Stimulated activated CD4-positive, alpha-beta T cell treated with anti-CD3 and anti-CD28 coated beads, Interleukin-2, amount 100 ng/mL, for 48 hours (primary cell): Measurements from ENCODE around the gene ZNF653.
A peak's percentile ranks its signal among the peaks of the same experiment; 100 is the strongest.

Source experiments
- DNase-seq, 2 donors: peaks; one replicate each; pipeline ENCODE4 v3.0.0-alpha.2; 2020

ZNF653 gene

DNA sequence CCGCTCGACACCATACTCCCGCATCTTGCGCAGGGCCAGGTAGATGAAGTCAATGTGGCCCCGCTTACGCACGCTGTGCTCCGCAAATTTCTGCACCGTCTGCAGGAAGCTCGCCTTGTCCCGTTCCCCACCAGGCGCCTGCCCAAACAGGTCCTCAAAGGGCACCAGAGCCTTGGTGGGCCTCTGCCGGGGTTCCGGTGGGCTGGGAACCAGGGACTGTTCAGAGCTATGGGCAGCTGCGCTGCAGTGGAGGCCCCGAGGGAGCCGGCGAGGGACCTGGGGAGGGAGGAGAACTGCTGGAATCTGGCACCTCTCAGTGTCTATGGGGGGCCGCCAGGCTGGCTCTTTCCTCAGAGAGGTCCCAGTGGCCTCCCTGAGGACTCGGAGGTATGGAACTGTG lies 8.3 kb upstream of the ZNF653 start:
- DNase-seq: no peak

DNA sequence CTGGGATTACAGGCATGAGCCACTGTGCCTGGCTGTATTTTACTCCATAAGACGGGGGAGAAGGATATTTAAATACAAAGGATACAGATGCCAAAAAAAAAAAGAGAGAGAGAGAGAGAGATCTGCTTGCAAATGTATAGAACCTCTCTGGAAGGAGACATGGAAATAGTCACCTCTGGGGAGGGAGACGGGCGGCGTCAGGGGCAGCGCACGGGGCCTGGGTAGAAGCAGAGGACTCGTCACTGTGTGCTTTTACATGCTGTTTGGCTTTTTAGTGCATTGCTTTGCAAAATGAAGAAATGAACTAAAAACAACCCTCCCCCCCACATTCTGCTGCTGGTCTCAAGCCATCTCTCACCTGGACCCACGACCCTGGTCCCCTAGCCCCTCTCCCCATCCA lies 4.8 kb upstream of the ZNF653 start:
- no peak for DNase-seq

DNA sequence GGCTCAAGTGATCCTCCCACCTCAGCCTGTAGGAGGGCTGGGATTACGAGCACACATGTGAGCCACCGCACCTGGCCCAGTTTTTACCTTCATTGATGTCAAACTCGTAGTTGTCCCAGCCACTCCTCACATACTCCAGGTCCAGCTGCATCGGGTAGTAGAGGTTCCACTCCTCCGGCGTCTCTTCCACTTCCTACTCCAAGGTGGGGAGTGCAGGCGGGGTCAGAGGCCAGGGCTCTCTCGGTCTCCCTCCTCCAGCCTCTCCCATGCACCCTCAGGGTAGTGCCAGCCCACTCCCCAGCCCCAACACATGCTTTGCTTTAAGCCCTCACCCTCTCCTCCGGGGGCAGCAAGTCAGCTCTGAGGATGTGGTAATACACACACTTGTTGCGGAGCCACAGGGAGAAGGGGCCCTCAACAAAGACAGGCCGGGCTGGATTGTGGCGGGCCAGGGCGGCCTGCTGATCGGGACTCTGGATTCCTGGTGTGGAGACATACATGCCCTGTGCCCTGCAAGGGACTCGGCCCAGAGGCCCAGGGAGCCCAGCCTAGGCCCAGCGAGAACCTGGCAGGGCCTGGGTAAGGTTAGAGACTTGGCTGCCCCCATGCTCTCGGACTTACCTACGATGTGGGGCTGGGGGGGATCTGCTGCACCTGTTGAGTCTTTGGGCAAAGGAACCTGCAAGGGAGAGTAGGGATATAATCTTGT lies 1.9 kb upstream of the ZNF653 start:
- no peak for DNase-seq

DNA sequence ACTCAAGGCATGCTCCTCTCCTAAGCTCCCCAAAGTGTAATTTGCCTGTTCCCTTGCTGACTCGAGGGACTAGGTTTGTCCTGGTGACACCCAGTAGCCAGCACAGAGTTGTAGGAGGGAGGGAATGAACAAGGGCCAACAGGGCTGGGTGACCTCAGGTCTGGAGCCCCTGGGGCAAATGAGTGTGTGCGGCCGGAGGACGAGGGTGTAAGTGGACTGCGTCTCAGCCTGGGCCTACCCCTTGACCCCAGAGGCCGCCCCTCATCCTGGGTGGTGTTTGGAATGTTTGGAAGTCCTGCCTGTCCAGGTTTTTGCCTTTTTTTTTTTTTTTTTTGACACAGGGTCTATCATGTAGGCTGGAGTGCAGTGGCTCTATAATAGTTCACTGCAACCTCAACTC lies 1.3 kb upstream of the ZNF653 start:
- no peak for DNase-seq

DNA sequence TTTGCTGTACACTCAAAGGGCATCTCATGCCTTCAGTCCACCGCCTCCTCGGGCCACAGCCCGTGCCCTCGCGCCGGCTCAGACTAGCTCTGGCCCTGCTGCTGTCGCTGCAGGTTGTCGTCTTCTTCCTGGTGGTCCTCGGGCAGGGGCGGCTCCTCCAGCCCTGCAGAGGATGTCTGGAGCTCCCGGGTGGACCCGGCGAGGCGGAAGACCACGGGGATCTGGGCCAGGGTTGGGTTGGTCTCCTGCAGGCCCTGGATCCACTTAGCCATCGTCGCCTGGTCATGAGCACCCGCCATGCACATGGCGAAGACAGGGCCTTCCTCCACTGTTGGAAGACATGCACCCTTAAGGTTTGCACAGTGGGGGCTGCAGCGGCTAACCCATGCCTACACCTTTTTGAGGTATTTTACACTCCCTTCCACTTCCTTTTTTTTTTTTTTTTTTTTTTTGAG lies 489 bp upstream of the ZNF653 start:
- DNase-seq: peak in 1 of 2 donors; percentile 12

DNA sequence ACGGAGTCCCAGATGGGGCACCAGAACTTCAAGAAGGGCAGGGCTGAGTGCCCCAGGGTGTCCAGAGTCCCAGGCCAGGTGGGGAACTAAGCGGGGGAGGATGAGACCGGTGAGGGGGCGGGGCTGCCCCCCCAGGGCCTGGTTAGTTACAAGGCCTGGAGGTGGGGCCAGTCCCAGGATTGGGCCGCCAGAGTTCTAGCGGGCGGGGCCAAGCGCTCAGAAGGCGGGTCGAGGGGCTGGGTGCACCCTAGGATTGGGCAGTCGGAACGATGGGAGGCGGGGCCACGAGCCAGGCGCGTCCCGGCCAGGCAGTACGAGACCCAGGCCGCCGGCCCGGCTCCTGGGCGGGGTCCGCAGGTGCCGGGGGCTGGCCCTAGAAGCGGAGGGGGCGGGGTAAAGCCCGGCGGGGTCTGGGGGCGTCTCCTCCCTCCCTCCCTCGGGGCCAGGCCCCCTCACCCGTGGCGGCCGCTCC lies 571 bp downstream of the ZNF653 start:
- DNase-seq: peak; percentile 95 to 97

DNA sequence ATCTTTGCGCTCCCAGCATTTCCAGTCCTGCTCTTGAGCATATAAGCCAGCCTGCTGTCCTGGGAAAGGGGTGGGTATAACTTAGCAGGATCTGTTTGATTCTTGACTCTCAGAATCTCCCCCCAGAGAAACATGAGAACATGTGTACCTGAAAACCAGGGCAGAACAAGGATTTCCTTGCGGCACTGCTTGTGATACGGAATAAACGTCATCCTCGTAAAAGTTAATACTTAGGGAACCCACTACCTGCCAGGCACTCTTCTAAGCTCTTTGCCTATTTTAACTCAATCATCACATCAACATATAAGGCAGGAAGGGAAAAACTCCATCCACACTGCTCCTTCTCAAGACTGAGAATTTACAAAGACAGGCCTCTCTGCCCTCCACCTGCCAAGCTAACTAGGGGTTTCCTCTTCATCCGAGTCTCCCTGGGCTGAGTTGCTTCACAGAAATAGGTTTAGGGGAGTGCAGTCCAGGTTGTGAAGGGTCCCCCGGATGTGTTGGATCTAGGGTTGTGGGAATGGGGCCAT lies 1.1 kb downstream of the ZNF653 start:
- no peak for DNase-seq

DNA sequence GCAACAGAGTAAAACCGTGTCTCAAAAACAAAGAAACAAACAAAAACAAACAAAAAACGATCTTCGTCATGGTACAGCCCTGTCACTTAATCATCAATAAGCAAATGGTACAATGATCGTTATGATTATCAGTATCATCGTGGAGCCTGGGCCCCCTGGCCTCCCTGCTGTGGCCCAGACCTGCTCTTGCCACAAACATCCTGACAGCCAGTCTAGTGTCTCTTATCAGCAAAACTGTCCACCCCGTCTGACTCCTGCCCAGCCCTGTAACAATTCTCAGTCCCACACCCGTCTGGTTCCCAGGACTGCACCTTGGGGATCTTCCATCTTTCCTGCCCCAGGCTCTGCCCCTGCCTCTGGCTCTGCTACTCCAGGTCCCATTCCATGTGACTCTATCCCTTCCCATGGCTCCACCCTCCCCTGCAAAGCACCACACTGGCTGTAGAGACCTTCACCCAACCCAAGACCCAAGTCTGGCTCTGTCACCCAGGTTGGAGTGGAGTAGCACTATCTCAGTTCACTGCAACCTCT lies 5.7 kb downstream of the ZNF653 start:
- DNase-seq: no peak

DNA sequence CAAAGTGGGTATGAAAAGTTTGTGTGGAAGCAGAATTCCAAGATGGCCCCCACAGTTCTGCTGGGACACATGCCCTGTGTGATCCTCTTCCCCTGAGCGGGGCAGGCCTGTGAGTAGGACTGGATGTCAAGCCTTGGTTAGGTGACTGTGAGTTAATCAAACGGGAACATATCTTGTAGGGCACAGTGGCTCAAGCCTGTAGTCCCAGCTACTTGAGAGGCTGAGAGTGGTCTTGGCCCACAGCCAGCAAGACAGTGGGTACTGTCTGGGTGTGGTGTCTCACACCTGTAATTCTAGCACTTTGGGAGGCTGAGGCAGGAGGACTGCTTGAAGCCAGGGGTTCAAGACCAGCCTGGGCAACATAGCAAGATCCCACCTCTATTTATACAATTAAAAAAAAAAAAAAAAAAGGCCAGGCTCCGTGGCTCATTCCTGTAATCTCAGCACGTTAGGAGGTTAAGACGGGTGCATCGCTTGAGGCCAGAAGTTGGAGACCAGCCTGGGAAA lies 6.4 kb downstream of the ZNF653 start:
- no peak for DNase-seq

DNA sequence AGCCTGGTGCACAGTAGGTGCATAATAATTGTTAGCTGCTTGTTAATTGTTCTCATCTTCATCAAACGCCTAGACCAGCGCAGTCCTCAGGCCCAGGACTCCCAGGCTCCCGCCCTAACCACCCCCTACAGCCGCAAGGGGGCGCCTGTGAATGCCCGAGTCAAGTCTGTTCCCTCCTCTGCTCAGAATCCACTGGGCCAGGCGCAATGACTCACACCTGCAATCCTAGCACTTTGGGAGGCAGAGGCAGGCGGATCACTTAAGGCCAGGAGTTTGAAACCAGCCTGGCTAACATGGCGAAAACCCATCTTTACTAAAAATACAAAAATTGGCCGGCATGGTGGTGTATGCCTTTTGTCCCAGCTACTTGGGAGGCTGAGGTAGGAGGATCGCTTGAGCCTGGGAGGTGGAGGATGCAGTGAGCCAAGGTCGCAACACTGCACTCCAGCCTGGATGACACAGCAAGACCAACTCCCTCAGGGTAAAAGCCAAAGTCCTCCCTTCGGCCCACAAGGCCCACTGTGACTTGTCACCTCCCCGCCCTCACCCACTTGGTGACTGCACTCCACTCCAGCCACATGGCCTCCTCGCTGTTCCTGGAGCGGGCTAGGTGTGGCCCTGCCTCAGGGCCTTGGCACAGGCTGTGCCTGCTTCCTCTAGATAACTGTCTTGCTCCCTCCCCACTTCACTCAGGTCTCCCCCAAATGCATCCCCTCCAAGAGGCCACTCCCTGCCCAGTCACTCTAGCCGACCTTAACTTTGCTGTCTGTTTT lies 9.1 kb downstream of the ZNF653 start:
- peak; percentile 64 for DNase-seq

DNA sequence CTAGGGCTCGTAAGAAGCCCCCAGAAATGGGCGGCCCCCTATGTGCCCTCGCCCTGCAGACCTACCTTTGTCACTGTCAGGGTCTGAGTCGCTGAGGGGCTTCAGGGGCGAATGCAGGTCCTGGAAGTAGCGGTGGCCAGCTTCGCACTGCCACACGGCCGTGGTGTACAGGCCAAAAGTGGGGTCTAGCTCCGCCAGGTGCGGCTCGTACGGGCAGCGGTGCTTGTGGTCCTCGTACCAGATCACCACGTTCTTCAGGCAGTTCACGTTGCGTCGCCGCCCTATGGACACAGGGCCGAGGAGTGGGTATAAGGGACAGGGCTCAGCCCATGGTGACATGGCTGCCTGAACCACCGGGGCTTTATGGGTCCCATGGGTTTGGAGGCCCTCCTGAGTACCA lies 9.8 kb downstream of the ZNF653 start:
- DNase-seq: no peak

DNA sequence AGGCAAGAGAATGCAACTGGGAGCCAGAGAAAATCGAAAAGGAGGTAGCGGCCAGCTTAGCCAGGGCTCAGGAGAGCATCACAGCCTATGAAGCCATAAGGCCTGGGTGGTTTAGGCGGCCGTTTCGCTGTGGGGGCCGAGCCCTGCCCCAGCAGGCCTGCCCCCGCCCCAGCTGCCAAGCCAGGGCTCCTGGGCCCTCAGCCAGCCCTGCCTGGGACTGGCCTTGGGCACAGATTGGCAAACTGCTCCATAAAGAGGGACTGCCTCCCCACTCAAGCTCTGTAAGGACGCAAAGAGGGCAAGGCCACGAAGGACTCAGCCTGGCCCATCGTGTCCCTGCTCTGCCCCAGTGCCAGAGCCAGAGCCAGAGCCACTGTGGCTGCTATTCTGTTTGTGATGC lies 10.2 kb downstream of the ZNF653 start:
- no peak for DNase-seq

DNA sequence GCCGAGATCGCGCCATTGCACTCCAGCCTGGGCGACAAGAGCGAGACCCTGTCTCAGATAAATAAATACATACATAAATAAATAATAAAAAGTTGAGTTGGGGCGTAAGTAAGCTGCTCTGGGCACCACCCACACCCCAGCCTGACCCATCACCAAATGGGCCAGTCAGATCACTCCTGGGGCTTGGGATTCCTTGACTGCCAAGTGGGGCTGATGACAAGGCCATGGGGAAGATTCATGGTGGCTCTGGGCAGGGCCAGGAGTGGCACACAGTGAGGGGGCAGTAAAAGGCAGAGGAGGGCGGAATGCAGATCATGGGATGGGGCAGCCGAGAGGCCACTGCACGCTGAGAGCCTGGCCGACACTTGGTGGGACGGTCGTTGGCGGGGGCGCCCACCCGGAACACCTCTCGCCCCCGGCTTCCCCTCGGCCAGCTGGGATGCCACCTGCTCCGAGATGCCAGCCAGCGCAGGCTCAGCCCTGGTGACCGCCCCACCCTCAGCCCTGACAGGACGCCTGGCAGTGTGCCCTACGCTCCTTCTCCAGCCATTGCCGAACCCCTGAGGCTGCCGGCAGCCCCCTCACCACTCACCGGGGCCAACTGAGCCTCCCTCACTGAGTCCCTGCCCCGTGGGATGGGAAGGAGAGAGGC lies 10.9 kb downstream of the ZNF653 start:
- no peak for DNase-seq

DNA sequence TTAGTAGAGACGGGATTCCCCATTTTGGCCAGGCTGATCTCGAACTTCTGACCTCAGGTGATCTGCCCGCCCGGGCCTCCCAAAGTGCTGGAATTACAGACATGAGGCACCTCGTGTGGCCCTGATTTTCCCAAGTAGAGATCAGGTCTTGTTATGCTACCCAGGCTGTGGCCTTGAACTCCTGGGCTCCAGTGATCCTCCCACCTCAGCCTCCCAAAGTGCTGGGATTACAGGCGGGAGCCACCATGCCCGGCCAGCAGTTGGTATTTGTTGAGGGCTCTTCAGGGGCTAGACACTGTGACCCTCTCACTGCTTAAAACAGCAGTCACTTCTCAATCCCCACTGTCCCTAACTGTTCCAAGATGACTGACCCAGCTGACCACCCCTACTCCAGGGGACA lies 16.3 kb downstream of the ZNF653 start:
- no peak for DNase-seq

DNA sequence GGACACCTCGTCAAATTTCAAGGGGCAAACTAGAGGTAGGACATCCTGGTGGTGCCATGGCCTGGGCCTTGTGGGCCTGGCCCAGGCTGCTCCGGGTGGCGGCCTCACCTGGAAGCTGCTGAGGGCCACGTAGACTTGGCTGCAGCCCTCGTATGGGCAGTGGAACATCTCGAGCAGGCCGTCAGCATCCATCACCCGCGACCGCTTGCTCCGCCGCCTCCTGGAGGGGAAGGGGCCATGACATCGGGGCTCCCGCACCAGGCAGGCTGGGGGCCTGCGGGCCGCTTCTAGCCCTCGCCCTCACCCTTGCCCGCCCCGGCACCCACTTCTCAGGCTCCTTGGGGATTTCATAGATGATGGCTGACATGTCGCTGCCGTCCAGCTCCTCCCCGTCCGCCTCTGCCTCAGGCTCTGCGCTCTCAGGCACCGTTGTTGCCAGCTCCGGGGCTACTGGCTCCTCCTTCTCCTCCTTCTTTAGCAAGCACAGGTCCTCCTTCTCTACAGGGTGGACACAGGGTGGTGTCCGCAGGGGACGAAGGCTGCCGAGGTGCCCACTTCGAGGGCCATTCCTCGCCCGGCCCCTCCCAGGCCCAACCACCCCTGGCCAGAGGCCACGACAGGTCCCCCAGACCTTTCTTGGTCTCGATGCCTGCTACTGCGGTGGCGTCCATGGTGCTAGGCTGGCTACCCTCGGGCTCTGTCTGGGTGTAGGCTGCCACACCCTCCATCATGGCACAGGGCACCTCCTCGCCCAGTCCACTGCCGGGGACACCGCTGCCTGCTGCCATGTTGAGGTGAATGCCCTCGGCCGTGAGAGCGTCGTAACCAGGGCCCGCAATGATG lies 18.8 kb downstream of the ZNF653 start:
- DNase-seq: no peak

DNA sequence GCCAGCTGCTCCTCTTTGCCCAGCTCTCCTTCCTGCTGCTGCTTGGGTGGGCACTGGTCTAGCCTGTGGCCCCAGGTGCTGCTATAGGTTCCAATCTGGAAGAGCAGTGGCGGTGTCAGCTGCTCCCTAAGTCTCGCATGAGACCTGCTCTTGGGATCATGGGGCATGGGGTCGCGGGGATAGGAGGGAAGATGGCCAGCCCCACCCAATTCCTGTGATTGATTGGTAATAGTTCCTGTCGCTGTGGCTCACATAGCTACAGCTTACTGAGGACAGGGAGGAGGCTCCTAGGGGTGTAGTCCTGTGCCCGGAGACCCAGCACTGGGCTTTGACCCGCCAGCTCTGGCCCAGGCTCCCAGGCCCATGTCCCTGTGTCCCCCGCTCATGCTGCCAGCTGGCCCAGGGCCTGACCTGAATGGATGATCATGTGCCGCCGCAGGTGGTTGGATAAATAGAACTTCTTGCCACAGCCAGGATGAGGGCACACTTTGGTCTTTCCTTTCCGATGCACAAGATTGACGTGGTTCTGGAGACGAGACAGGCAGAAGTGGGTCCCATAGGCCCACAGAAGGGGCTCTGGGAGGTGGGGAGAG lies 20.3 kb downstream of the ZNF653 start:
- no peak for DNase-seq

DNA sequence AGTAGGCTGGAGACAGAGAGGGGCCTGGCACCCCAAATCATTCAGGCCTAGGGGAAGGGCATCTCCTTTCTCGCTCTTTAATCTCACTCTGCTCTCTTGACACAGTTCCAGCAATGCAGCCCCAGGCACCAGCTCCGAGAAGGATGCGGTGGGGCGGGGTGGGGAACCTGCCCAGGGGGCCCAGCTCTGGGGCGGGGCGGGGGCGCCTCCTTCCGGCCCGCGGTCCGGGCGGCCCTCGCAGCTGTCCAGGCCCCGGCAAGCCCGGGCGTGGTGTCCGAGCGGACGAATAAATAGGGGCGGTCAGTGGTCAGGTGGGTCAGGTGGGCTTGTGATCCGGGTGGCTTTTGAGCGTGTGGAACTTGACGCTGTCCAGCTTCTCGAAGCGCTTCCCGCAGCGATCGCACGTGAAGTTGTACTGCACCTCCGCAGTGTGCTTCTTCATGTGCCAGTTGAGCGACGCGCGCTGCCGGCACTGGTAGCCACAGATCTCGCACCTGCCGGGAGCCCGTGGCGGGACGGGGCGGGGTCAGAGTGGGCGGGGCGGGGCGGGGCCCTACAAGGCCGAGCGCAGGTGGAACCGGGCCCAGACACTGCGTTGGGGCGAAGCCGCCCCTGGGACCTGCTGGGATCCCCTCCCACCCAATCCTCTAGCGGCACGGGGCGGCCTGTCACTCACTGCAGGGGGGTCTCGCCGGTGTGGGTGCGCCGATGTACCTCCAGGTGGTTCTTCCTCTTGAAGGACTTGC lies 22.1 kb downstream of the ZNF653 start:
- DNase-seq: no peak

DNA sequence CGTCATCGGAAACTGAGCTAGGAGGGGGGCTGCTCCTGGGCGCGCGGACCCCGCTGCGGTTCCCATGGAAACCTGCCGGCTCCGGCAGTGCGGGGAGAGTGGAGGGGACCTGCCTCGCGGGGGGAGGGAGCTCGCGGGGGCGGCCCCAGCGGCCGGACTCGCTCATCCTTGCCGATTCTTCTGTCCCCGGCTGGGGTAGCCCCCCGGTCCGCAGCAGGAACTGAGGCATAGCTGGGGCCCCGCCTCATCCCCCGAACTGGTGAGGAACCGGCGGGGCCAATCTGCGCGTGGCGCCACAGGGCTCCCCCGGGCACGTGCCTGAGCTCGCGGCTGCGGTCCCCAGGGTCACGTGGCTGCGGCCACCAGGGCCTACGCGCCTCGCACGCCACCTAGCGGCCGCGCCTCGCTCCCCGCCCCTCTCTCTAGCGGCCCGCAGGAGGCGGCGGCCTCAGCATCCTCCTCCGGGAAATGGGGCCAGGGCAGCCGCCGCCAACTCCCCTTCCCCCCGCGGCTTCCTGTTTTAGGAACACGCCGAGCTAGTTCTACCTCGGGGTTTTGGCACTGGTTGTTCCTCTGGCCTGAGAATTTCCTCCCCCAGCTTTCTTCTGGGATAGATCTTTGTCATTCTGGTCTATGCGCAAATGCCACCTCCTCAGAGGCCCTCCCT lies 23.1 kb downstream of the ZNF653 start:
- DNase-seq: peak; percentile 82 to 86

DNA sequence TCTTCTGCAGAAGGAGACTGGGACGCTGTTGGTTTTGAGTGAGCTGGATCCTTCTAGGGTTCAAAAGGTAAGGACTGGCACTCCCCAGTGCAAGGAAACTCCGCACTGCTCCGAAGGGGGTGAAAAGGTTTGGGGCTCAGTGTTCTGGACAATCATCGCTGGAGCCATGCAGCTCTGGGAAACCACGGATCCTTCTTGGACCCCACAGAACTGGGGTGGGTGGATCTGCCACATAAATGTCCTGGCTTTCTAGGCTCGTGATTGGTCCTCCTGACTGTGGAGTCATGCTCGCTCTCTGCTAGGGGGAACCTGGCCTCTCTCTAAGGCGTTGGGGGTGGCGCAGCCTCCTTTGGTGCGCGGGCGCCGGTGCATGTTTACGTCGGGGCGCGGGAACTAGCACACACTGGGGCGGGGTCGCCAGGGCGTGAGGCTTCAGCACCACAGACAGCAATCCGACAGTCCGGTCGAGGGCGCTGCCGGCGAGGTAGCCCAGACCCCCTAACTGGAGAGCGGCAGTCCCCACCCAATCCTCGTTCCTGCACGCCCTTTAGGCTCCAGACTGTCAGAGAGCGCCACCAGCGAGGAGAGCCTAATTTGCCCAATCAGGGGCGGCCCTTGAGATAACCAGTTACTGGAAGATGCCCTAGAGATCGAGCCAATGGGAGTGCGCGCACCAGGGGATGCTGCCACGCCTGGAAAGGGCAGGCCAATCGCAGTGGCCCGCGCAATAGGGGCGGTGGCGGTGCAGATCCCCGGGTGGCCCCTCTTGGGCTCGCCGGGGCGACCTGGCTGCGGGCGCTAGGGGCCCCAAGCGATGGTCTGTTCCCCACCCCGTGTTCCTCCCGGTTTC lies 23.9 kb downstream of the ZNF653 start:
- DNase-seq: peak; percentile 67 to 75
